Measurements from ENCODE around the gene CUL9.

DNA sequence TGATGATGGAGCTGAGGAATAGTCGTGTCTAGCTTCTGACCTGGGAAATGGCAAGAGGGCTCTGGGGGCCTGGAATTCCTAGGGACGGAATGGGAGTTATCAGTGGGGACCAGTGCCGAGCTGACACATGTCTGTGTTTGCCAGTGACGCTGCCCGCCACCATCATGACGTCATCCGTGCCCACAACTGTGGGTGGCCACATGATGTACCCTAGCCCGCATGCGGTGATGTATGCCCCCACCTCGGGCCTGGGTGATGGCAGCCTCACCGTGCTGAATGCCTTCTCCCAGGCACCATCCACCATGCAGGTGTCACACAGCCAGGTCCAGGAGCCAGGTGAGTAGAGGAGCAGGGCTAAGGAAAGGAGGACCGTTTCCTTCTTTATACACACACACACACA, 3.8 kb upstream of the CUL9 start:
- no peak for TF ChIP-seq POLR2A (IDR thresholded peaks at IDR 0.05)
- no peak for TF ChIP-seq CTCF (IDR thresholded peaks at IDR 0.05)
